Stimulated activated CD4-positive, alpha-beta T cell treated with anti-CD3 and anti-CD28 coated beads, Interleukin-4, amount 100 ng/mL, for 4 hours (primary cell): Measurements from ENCODE around the gene DDX17.
"Not testable (repeated sequence)": the region's sequence is repeated elsewhere in the genome, so short reads cannot be mapped to it uniquely, and the experiment has no call there.

Experiments
- DNase-seq, 2 experiments: peaks; one replicate each; pipeline ENCODE4 v3.0.0-alpha.2; 2020

Gene DDX17

GRCh38 chr22:38491707-38492348 lies 14.3 kb downstream of the DDX17 start:
- no peak for DNase-seq

- no peak for DNase-seq
These were observed 15.2 kb downstream of the DDX17 start for GRCh38 chr22:38490915-38491314.

- no peak for DNase-seq
These were observed 15.6 kb downstream of the DDX17 start for GRCh38 chr22:38490475-38490874.

- no peak for DNase-seq
These were observed 16.5 kb downstream of the DDX17 start for GRCh38 chr22:38489561-38490145.

GRCh38 chr22:38489142-38489541 lies 17.0 kb downstream of the DDX17 start:
- DNase-seq, result no peak

GRCh38 chr22:38487946-38488345 lies 18.2 kb downstream of the DDX17 start:
- no peak for DNase-seq

- no peak for DNase-seq
These were observed 20.3 kb downstream of the DDX17 start for GRCh38 chr22:38485783-38486182.

- no peak for DNase-seq
These were observed 21.9 kb downstream of the DDX17 start for GRCh38 chr22:38484244-38484643.

GRCh38 chr22:38482662-38483308 lies 23.3 kb downstream of the DDX17 start:
- DNase-seq, result no peak

- DNase-seq, result no peak
These were observed 24.2 kb downstream of the DDX17 start for GRCh38 chr22:38481871-38482332.

GRCh38 chr22:38481162-38481870 lies 24.8 kb downstream of the DDX17 start:
- DNase-seq, result no peak

GRCh38 chr22:38479096-38479837 lies 26.8 kb downstream of the DDX17 start:
- no peak for DNase-seq

GRCh38 chr22:38477585-38477984 lies 28.5 kb downstream of the DDX17 start:
- DNase-seq, result no peak

- no peak for DNase-seq
These were observed 32.0 kb downstream of the DDX17 start for GRCh38 chr22:38474003-38474607.

- no peak for DNase-seq
These were observed 34.9 kb downstream of the DDX17 start for GRCh38 chr22:38471237-38471636.

- not testable (repeated sequence) for DNase-seq
These were observed 35.9 kb downstream of the DDX17 start for GRCh38 chr22:38470179-38470578.

- no peak for DNase-seq
These were observed 36.8 kb downstream of the DDX17 start for GRCh38 chr22:38469306-38469781.

- DNase-seq, result no peak
These were observed 37.4 kb downstream of the DDX17 start for GRCh38 chr22:38468443-38469305.

GRCh38 chr22:38467904-38468442 lies 38.1 kb downstream of the DDX17 start, which contains the start of gene KDELR3:
TSS of gene KDELR3 (plus strand) at chr22:38468096. CDS start at chr22:38468234, 138 bp downstream.
- peak; percentile 32 to 65 for DNase-seq

- DNase-seq, result no peak
These were observed 38.6 kb downstream of the DDX17 start for GRCh38 chr22:38467438-38467903.
